ENCODE data around the gene LPP. TPM values are rescaled to one million over a fixed set of nuclear protein-coding genes. Genes with fewer than 3 reads are reported as not detected.
A peak's percentile ranks its signal among the peaks of the same experiment; 100 is the strongest.

Gene LPP
- polyA plus RNA-seq, 2 of the 4 experiments (the other 2 are of a cell fraction) = 11.0 to 30.8 TPM

DNA sequence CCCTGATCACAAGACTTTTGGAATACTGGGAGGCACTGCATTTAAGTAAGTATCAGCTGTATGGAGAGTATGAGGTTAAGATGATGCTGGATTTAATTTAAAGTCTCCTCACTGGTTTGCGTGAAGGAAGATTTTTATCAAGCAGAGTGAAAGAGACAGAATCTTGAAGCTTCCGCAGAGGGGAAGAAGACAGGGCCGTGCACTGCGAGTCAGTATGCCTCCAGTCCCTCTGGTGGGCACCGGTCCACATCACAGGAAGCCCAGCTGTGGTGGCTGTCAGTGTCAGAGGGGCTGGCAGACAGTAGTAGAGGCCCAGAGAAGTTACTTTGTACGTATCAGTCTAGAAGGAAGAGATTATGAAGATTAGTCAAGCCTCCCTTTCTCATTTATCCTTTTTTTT lies 638.8 kb downstream of the LPP start:
- no peak overlapping the region for H3K4me3 ChIP-seq
- H3K4me1 ChIP-seq = 0 out of 3 replicates have a peak, but pooled peaks cover 7% of the 10 kb centered on the region
- FAIRE-seq (no peak), DNase-seq (ENCODE audit: low read depth in 1 of 2, low spot score in 1 of 2) (no peak), ATAC-seq (peak in 1 of 2 experiments; percentile 73; a peak in 3 of 6 replicates)
- ChIA-PET CTCF (interaction anchor here (0.8 to 0.9 kb wide), 2 partner anchors 19 to 1054 kb away, joined by 4 to 7 read pairs; no protein-coding TSS in a partner anchor), POLR2A (no interaction called here)
- H3K9me3 ChIP-seq = no peaks in the 10 kb centered on the region
- TF ChIP-seq, protein P1, sequence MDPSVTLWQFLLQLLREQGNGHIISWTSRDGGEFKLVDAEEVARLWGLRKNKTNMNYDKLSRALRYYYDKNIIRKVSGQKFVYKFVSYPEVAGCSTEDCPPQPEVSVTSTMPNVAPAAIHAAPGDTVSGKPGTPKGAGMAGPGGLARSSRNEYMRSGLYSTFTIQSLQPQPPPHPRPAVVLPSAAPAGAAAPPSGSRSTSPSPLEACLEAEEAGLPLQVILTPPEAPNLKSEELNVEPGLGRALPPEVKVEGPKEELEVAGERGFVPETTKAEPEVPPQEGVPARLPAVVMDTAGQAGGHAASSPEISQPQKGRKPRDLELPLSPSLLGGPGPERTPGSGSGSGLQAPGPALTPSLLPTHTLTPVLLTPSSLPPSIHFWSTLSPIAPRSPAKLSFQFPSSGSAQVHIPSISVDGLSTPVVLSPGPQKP (IDR thresholded peaks at IDR 0.05; ENCODE audit: low read depth, low read length) = no peak
- TF ChIP-seq HOXA7 (CRISPR knock-in tag; IDR thresholded peaks at IDR 0.05) = no peak
- no peak for TF ChIP-seq RAD21 (conservative IDR thresholded peaks at IDR 0.05 in 1 of 2, IDR thresholded peaks at IDR 0.05 in 1 of 2)
- TF ChIP-seq RARB (CRISPR knock-in tag; IDR thresholded peaks at IDR 0.05) = no peak
- TF ChIP-seq RFX5 (IDR thresholded peaks at IDR 0.05) = no peak
- no peak for TF ChIP-seq HOXB13 (CRISPR knock-in tag; IDR thresholded peaks at IDR 0.05; ENCODE audit: low read depth)
- TF ChIP-seq ZC3H11A (IDR thresholded peaks at IDR 0.05) = no peak
- TF ChIP-seq POLR2A (IDR thresholded peaks at IDR 0.05; ENCODE audit: low read length) = no peak
- TF ChIP-seq KDM5A (IDR thresholded peaks at IDR 0.05) = no peak
- no peak for TF ChIP-seq BHLHE40 (IDR thresholded peaks at IDR 0.05; ENCODE audit: low read depth, low read length)
- TF ChIP-seq, protein P2, sequence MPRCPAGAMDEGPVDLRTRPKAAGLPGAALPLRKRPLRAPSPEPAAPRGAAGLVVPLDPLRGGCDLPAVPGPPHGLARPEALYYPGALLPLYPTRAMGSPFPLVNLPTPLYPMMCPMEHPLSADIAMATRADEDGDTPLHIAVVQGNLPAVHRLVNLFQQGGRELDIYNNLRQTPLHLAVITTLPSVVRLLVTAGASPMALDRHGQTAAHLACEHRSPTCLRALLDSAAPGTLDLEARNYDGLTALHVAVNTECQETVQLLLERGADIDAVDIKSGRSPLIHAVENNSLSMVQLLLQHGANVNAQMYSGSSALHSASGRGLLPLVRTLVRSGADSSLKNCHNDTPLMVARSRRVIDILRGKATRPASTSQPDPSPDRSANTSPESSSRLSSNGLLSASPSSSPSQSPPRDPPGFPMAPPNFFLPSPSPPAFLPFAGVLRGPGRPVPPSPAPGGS (IDR thresholded peaks at IDR 0.05) = no peak
- no peak for TF ChIP-seq TP53 (CRISPR knock-in tag; IDR thresholded peaks at IDR 0.05)
- no peak for TF ChIP-seq ZNF302 (CRISPR knock-in tag; IDR thresholded peaks at IDR 0.05)
- TF ChIP-seq, protein P3, sequence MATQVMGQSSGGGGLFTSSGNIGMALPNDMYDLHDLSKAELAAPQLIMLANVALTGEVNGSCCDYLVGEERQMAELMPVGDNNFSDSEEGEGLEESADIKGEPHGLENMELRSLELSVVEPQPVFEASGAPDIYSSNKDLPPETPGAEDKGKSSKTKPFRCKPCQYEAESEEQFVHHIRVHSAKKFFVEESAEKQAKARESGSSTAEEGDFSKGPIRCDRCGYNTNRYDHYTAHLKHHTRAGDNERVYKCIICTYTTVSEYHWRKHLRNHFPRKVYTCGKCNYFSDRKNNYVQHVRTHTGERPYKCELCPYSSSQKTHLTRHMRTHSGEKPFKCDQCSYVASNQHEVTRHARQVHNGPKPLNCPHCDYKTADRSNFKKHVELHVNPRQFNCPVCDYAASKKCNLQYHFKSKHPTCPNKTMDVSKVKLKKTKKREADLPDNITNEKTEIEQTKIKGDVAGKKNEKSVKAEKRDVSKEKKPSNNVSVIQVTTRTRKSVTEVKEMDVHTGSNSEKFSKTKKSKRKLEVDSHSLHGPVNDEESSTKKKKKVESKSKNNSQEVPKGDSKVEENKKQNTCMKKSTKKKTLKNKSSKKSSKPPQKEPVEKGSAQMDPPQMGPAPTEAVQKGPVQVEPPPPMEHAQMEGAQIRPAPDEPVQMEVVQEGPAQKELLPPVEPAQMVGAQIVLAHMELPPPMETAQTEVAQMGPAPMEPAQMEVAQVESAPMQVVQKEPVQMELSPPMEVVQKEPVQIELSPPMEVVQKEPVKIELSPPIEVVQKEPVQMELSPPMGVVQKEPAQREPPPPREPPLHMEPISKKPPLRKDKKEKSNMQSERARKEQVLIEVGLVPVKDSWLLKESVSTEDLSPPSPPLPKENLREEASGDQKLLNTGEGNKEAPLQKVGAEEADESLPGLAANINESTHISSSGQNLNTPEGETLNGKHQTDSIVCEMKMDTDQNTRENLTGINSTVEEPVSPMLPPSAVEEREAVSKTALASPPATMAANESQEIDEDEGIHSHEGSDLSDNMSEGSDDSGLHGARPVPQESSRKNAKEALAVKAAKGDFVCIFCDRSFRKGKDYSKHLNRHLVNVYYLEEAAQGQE (IDR thresholded peaks at IDR 0.05) = no peak
- no peak overlapping the region for H3K4me2 ChIP-seq
- WGBS (ENCODE audit: missing lambda C conversion rate) = 93% methylated on average over 6 of the region's 6 CpGs
- no peak overlapping the region for H3K27ac ChIP-seq

DNA sequence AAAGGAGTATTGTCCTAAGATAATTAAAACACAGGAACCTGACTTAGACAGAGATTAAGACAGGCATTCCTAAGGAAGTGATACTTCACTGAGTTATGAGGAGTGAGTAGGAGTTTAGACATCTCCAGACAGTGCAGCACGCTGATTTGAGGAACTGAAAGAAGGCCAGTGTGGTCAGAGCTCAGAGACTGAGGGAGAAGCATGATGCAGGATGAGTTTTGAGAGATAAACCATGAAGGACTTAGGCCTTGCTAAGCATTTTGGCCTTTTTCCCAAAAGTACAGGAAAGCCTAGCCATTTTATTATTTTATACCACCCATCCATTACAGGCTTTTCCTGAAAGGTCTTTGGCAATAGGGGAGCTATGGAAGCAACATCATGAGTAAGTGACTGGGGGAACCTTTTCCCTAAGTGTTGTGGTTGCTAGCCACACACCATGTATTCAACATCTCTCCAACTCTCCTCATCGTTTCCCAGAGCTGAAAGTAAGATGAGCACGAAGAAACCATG lies 642.2 kb downstream of the LPP start:
- H3K4me2 ChIP-seq = no peak overlapping the region
- POLR2A ChIA-PET = no interaction called here
- CTCF ChIA-PET = interaction anchor here (1.3 to 1.5 kb wide), 2 partner anchors 151 to 159 kb away, joined by 3 to 4 read pairs; no protein-coding TSS in a partner anchor
- ATAC-seq (no peak), FAIRE-seq (no peak), DNase-seq (ENCODE audit: low read depth in 1 of 2, low spot score in 1 of 2) (no peak)
- H3K9me3 ChIP-seq = no peaks in the 10 kb centered on the region
- no peak overlapping the region for H3K27ac ChIP-seq
- H3K4me1 ChIP-seq = no peaks in the 10 kb centered on the region
- 92% methylated on average over 3 of the region's 3 CpGs for WGBS (ENCODE audit: missing lambda C conversion rate)
- no peak overlapping the region for H3K4me3 ChIP-seq
- TF ChIP-seq SMC3 (IDR thresholded peaks at IDR 0.05) (no peak), TP53 (CRISPR knock-in tag; IDR thresholded peaks at IDR 0.05) (no peak)

DNA sequence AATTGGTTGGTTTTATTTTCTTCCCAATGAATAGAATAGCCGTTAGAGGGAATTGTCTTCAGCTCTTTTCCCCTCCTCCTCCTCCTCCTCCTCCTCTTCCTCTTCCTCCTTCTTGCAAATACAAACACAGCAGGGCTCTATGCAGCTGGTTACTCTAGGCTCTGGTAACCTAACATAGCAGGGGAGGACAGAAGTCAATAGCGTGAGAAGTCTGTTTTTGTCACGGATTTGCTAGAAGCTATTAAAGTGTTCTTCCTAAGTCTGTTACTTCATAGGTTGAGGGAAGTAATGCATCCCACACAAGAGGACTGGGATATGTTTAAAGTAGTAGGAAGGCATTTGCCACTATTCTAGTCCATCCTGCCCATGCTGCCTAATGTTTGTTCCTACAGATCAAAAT lies 643.1 kb downstream of the LPP start:
- H3K4me3 ChIP-seq = no peak overlapping the region
- POLR2A ChIA-PET = no interaction called here
- no peak for DNase-seq (ENCODE audit: low read depth in 1 of 2, low spot score in 1 of 2)
- CTCF ChIA-PET = interaction anchor here (1.2 to 1.5 kb wide), 3 partner anchors 10 to 158 kb away, joined by 3 to 4 read pairs (median 3); no protein-coding TSS in a partner anchor
- no peak for ATAC-seq
- 87% methylated on average over 3 of the region's 3 CpGs for WGBS (ENCODE audit: missing lambda C conversion rate)
- no peaks in the 10 kb centered on the region for H3K9me3 ChIP-seq
- H3K4me1 ChIP-seq = no peaks in the 10 kb centered on the region
- H3K4me2 ChIP-seq = no peak overlapping the region
- H3K27ac ChIP-seq = no peak overlapping the region
- no peak for FAIRE-seq
- TF ChIP-seq TP53 (CRISPR knock-in tag; IDR thresholded peaks at IDR 0.05) (no peak), HOXA7 (CRISPR knock-in tag; IDR thresholded peaks at IDR 0.05) (no peak), RCOR1 (IDR thresholded peaks at IDR 0.05; ENCODE audit: low read depth, low read length) (no peak), KDM5A (IDR thresholded peaks at IDR 0.05) (no peak), JUNB (IDR thresholded peaks at IDR 0.05) (no peak)
- TF ChIP-seq, protein P4, sequence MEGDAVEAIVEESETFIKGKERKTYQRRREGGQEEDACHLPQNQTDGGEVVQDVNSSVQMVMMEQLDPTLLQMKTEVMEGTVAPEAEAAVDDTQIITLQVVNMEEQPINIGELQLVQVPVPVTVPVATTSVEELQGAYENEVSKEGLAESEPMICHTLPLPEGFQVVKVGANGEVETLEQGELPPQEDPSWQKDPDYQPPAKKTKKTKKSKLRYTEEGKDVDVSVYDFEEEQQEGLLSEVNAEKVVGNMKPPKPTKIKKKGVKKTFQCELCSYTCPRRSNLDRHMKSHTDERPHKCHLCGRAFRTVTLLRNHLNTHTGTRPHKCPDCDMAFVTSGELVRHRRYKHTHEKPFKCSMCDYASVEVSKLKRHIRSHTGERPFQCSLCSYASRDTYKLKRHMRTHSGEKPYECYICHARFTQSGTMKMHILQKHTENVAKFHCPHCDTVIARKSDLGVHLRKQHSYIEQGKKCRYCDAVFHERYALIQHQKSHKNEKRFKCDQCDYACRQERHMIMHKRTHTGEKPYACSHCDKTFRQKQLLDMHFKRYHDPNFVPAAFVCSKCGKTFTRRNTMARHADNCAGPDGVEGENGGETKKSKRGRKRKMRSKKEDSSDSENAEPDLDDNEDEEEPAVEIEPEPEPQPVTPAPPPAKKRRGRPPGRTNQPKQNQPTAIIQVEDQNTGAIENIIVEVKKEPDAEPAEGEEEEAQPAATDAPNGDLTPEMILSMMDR (IDR thresholded peaks at IDR 0.05) = no peak
- TF ChIP-seq, protein P5, sequence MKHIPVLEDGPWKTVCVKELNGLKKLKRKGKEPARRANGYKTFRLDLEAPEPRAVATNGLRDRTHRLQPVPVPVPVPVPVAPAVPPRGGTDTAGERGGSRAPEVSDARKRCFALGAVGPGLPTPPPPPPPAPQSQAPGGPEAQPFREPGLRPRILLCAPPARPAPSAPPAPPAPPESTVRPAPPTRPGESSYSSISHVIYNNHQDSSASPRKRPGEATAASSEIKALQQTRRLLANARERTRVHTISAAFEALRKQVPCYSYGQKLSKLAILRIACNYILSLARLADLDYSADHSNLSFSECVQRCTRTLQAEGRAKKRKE (CRISPR knock-in tag; IDR thresholded peaks at IDR 0.05; ENCODE audit: low read depth) = no peak
- TF ChIP-seq, protein P3 (IDR thresholded peaks at IDR 0.05) = no peak
